H1 (cell line): ENCODE measurements around the gene FXYD3. TPM values are rescaled to one million over a fixed set of nuclear protein-coding genes. Genes with fewer than 3 reads are reported as not detected.

Source experiments
- CTCF ChIA-PET: fragments of 300-600 bp; sonication (Branson Sonifier 250); formaldehyde crosslinking; loops from one replicate; lab custom pipeline; 2021; ENCODE audit not compliant: partially characterized antibody; lab: Charles Lee
- POLR2A ChIA-PET: fragments of 300-600 bp; sonication (Branson Sonifier 250); formaldehyde crosslinking; loops from one replicate; lab custom pipeline; 2021; ENCODE audit warnings: inconsistent platforms; ENCODE audit not compliant: partially characterized antibody; lab: Charles Lee
- DNase-seq, 2 experiments: peaks; one replicate each; pipeline versions ENCODE4 v3.0.0 to v3.0.0-alpha.2; 2010 to 2022; ENCODE audit warnings: low spot score in 2 of 2, low read depth in 1 of 2, mixed read lengths in 1 of 2
- FAIRE-seq: peaks from 2 replicates; lab custom pipeline; 2011; peaks lifted over from hg19 to GRCh38; lab: Jason Lieb, UNC
- H2AFZ ChIP-seq: 2 replicates; pipeline ENCODE4 v1.8.1; 2012; ENCODE audit warnings: low read length, inconsistent platforms
- H2AK5ac ChIP-seq: 2 replicates; pipeline ENCODE4 v1.6.1; 2013; ENCODE audit warnings: low read depth, low read length
- H2BK120ac ChIP-seq: replicated peaks from 2 replicates; pipeline ENCODE3; 2013; ENCODE audit warnings: low read depth, low read length, inconsistent platforms
- H2BK12ac ChIP-seq: 2 replicates; pipeline ENCODE4 v1.6.1; 2013; ENCODE audit warnings: low read depth, low read length
- H2BK15ac ChIP-seq: 2 replicates; pipeline ENCODE4 v1.6.1; 2013; ENCODE audit warnings: low read length
- H2BK20ac ChIP-seq: 2 replicates; pipeline ENCODE4 v1.6.1; 2013; ENCODE audit warnings: low read length
- H2BK5ac ChIP-seq: 2 replicates; pipeline ENCODE4 v1.6.1; 2013; ENCODE audit warnings: low read depth, low read length
- H3K14ac ChIP-seq: 2 replicates; pipeline ENCODE4 v1.6.1; 2013; ENCODE audit warnings: inconsistent platforms; ENCODE audit not compliant: insufficient read length
- H3K18ac ChIP-seq: 2 replicates; pipeline ENCODE4 v1.6.1; 2013; ENCODE audit warnings: low read length; ENCODE audit errors: extremely low read depth
- H3K23ac ChIP-seq: 2 replicates; pipeline ENCODE4 v1.6.1; 2013; ENCODE audit warnings: inconsistent platforms; ENCODE audit not compliant: insufficient read length
- H3K23me2 ChIP-seq: 2 replicates; pipeline ENCODE4 v1.6.1; 2013; ENCODE audit warnings: low read depth, low read length
- H3K27ac ChIP-seq: 2 replicates; pipeline ENCODE4 v1.6.1; 2011; ENCODE audit warnings: low read depth, low read length, inconsistent platforms
- H3K27me3 ChIP-seq, 4 experiments: replicated peaks in 1 of 4; 1 replicate in 1 of 4; 2 replicates in 3 of 4; pipeline versions ENCODE4 v1.6.1 to v1.8.1; 2011 to 2013; ENCODE audit warnings: low read length in 3 of 4, mild to moderate bottlenecking in 3 of 4, inconsistent platforms in 2 of 4, mixed read lengths in 2 of 4, moderate library complexity in 1 of 4; ENCODE audit not compliant: control insufficient read depth in 3 of 4, insufficient read depth in 3 of 4; ENCODE audit errors: extremely low read depth in 1 of 4
- H3K36me3 ChIP-seq, 4 experiments: 2 replicates each; pipeline versions ENCODE4 v1.6.1 to v1.8.1; 2011 to 2013; ENCODE audit warnings: mild to moderate bottlenecking in 4 of 4, low read length in 3 of 4, moderate library complexity in 2 of 4, control low read depth in 1 of 4, inconsistent platforms in 1 of 4; ENCODE audit not compliant: insufficient read depth in 4 of 4, control insufficient read depth in 2 of 4
- H3K4ac ChIP-seq: replicated peaks from 2 replicates; pipeline ENCODE3; 2013; ENCODE audit warnings: low read length, low read depth, mixed read lengths, inconsistent platforms; ENCODE audit not compliant: insufficient read length
- H3K4me1 ChIP-seq, 4 experiments: replicated peaks in 1 of 4; 1 replicate in 1 of 4; 2 replicates in 3 of 4; pipeline versions ENCODE4 v1.6.1 to v1.8.1; 2011 to 2013; ENCODE audit warnings: low read length in 3 of 4, inconsistent platforms in 2 of 4, mixed read lengths in 1 of 4; ENCODE audit not compliant: insufficient read depth in 4 of 4, control insufficient read depth in 3 of 4
- H3K4me2 ChIP-seq, 2 experiments: 2 replicates each; pipeline versions ENCODE4 v1.6.1 to v1.8.1; 2011 to 2013; ENCODE audit warnings: low read depth in 2 of 2, low read length in 2 of 2, control low read depth in 1 of 2, inconsistent platforms in 1 of 2, mild to moderate bottlenecking in 1 of 2; ENCODE audit not compliant: insufficient read depth in 1 of 2
- H3K4me3 ChIP-seq, 4 experiments: fragments of 200-600, 300-600 bp in 1 of 4; sonication (generic), shearing (Covaris generic), sonication (Bioruptor Twin) in 1 of 4; 2 replicates each; pipeline versions ENCODE4 v1.5.1 to v1.8.1; 2011 to 2016; ENCODE audit warnings: low read length in 4 of 4, low read depth in 3 of 4, control low read depth in 2 of 4, inconsistent platforms in 2 of 4, mild to moderate bottlenecking in 2 of 4, mixed read lengths in 1 of 4, moderate library complexity in 1 of 4; ENCODE audit not compliant: insufficient read depth in 2 of 4; ENCODE audit errors: extremely low read depth in 1 of 4
- H3K56ac ChIP-seq: replicated peaks from 2 replicates; pipeline ENCODE3; 2013; ENCODE audit warnings: low read depth, mild to moderate bottlenecking, mixed read lengths, low read length, inconsistent platforms; ENCODE audit not compliant: insufficient read length
- H3K79me1 ChIP-seq: 2 replicates; pipeline ENCODE4 v1.6.1; 2013; ENCODE audit warnings: low read depth, low read length, control low read depth
- H3K79me2 ChIP-seq, 2 experiments: 2 replicates each; pipeline versions ENCODE4 v1.6.1 to v1.8.1; 2012 to 2013; ENCODE audit warnings: low read length in 2 of 2, mild to moderate bottlenecking in 2 of 2, inconsistent platforms in 1 of 2; ENCODE audit not compliant: insufficient read depth in 2 of 2, control insufficient read depth in 1 of 2
- H3K9ac ChIP-seq, 4 experiments: replicated peaks in 1 of 4; 1 replicate in 1 of 4; 2 replicates in 3 of 4; pipeline versions ENCODE4 v1.6.1 to v1.8.1; 2011 to 2013; ENCODE audit warnings: low read depth in 3 of 4, low read length in 3 of 4, control low read depth in 2 of 4, mild to moderate bottlenecking in 2 of 4, moderate library complexity in 2 of 4, inconsistent platforms in 1 of 4; ENCODE audit errors: extremely low read depth in 1 of 4
- H3K9me3 ChIP-seq, 2 experiments: 2 replicates each; pipeline versions ENCODE4 v1.6.1 to v1.8.1; 2012 to 2013; ENCODE audit warnings: mild to moderate bottlenecking in 2 of 2, moderate library complexity in 2 of 2, control low read depth in 1 of 2, inconsistent platforms in 1 of 2, low read depth in 1 of 2, low read length in 1 of 2, mixed read lengths in 1 of 2; ENCODE audit not compliant: insufficient read depth in 2 of 2
- H4K20me1 ChIP-seq, 2 experiments: replicated peaks in 1 of 2; 2 replicates each; pipeline versions ENCODE3 to v1.8.1; 2011 to 2013; ENCODE audit warnings: inconsistent platforms in 2 of 2, low read length in 2 of 2, mild to moderate bottlenecking in 1 of 2; ENCODE audit not compliant: insufficient read depth in 2 of 2, control insufficient read depth in 1 of 2
- H4K5ac ChIP-seq: 2 replicates; pipeline ENCODE4 v1.6.1; 2013; ENCODE audit warnings: low read length, low read depth, mixed read lengths, inconsistent platforms; ENCODE audit not compliant: insufficient read length
- H4K8ac ChIP-seq: 2 replicates; pipeline ENCODE4 v1.8.0; 2013; ENCODE audit warnings: mild to moderate bottlenecking, moderate library complexity, low read length, inconsistent platforms; ENCODE audit not compliant: insufficient read depth; ENCODE audit errors: extremely low read depth
- H4K91ac ChIP-seq: replicated peaks from 2 replicates; pipeline ENCODE3; 2013; ENCODE audit warnings: low read length, mixed read lengths, inconsistent platforms; ENCODE audit not compliant: insufficient read length
- ATF2 ChIP-seq: IDR thresholded peaks from 2 replicates; pipeline ENCODE4 v1.6.1; 2012; ENCODE audit warnings: low read length, inconsistent platforms
- NRF1 ChIP-seq: IDR thresholded peaks from 2 replicates; pipeline ENCODE4 v1.6.1; 2011; ENCODE audit warnings: mild to moderate bottlenecking, low read depth, low read length, improper control_type of control experiment
- TAF1 ChIP-seq: IDR thresholded peaks from 2 replicates; pipeline ENCODE4 v1.6.1; 2011; ENCODE audit warnings: mild to moderate bottlenecking, low read depth, low read length
- WGBS, 2 experiments: shearing (Covaris generic) in 1 of 2; methylation state at CpG; one replicate each; pipeline versions ENCODE4 v1.1.6 to v1.1.7; 2013 to 2015; ENCODE audit warnings: low lambda C conversion rate in 2 of 2, mixed read lengths in 2 of 2, inconsistent platforms in 1 of 2, low coverage in 1 of 2, missing lambda C conversion rate in 1 of 2; ENCODE audit not compliant: insufficient replicate concordance in 2 of 2, insufficient coverage in 1 of 2, insufficient read length in 1 of 2; ENCODE audit errors: extremely low coverage in 1 of 2, missing lambda C conversion rate in 1 of 2; 5-methylcytosine and 5-hydroxymethylcytosine counted together
- polyA plus RNA-seq, 7 experiments: library from polyadenylated mRNA; depleted of rRNA in 3 of 7; stranded (reverse) in 5 of 7; unstranded in 2 of 7; fragments of >200 nt in 5 of 7; fragments of 200-250 nt in 2 of 7; gene quantifications; 1 replicate in 5 of 7; 2 replicates in 1 of 7; 4 replicates in 1 of 7; pipeline versions ENCODE4 v1.2.1 to v1.2.3, GENCODE V29; 2011 to 2013; ENCODE audit warnings: missing spikeins in 2 of 7, mixed read lengths in 2 of 7
- total RNA-seq: library from RNA; stranded (reverse); fragmentation: NEBNext Ultra II Directional; extraction: Animal tissue kit (Norgen Biotek cat#: 25700); gene quantifications from 2 replicates; pipeline ENCODE4 v1.2.1, GENCODE V29; 2021

The FXYD3 gene
- total and polyA plus RNA-seq, 2 of the 8 experiments (the other 6 are each of a cell fraction or from before 2014, with no cell fraction given) = 0.33 TPM; not detected in 1

GRCh38 chr19:35076657-35077056 is 39.0 kb upstream of the FXYD3 start:
- Histone ChIP-seq H3K4me2 (no peak overlapping the region), H4K8ac (peak overlapping the region; percentile 22), H3K4ac (no peak overlapping the region), H3K56ac (no peak overlapping the region), H2BK5ac (no peak overlapping the region), H4K20me1 (no peaks in the 10 kb centered on the region), H2BK12ac (no peak overlapping the region), H3K36me3 (no peaks in the 10 kb centered on the region), H3K14ac (no peak overlapping the region), H3K18ac (no peak overlapping the region), H3K79me2 (no peaks in the 10 kb centered on the region), H3K23ac (no peak overlapping the region), H2AK5ac (no peak overlapping the region), H3K27ac (no peak overlapping the region), H2AFZ (no peak overlapping the region), H3K79me1 (no peaks in the 10 kb centered on the region), H2BK20ac (no peak overlapping the region), H3K27me3 (no peaks in the 10 kb centered on the region; a peak in 2 of 7 replicates), H2BK120ac (no peak overlapping the region), H3K4me3 (no peak overlapping the region), H4K5ac (no peak overlapping the region), H4K91ac (no peak overlapping the region), H3K23me2 (no peaks in the 10 kb centered on the region; the same call in 1 of the 2 replicates), H3K9ac (no peak overlapping the region), H3K4me1 (peaks cover 0 to 2% (median 0%) of the 10 kb centered on the region in 4 experiments; a peak in 1 of 7 replicates), H3K9me3 (no peaks in the 10 kb centered on the region), H2BK15ac (no peak overlapping the region; the same call in 1 of the 2 replicates)
- 78% methylated on average over 7 of the region's 8 CpGs; no CpG with 5 or more reads in 1 of the 2 experiments for WGBS, 2 experiments
- FAIRE-seq (no peak), DNase-seq (no peak)
- POLR2A ChIA-PET = no interaction called here
- CTCF ChIA-PET = interaction anchor here (0.7 kb wide), 1 partner anchor 33 kb away, joined by 3 read pairs; no protein-coding TSS in a partner anchor
- TF ChIP-seq ATF2 (no peak), NRF1 (no peak), TAF1 (no peak)
